Neural progenitor cell (in vitro differentiated cells): ENCODE data around the gene ANKRD13D.

Source experiments
- CTCF ChIP-seq: fragments of 200-600 bp; sonication (generic); IDR thresholded peaks from 2 replicates; pipeline ENCODE4 v1.5.1; 2017; ENCODE audit warnings: antibody characterized with exemption, mild to moderate bottlenecking
- EZH2 ChIP-seq: fragments of 200-600 bp; sonication (generic); IDR thresholded peaks from 2 replicates; pipeline ENCODE4 v1.6.1; 2017; ENCODE audit warnings: antibody characterized with exemption, mild to moderate bottlenecking, moderate library complexity
- EZH2phosphoT487 ChIP-seq: fragments of 200-600 bp; sonication (generic); IDR thresholded peaks from 2 replicates; pipeline ENCODE4 v1.6.1; 2017; ENCODE audit warnings: antibody characterized with exemption

- TF ChIP-seq EZH2 = no peak
- no peak for TF ChIP-seq CTCF
- no peak for TF ChIP-seq EZH2phosphoT487
These were observed 10.0 kb upstream of the ANKRD13D start for GRCh38 chr11:67278939-67279588.
